ENCODE results near the gene GGA3. TPM values are rescaled to one million over a fixed set of nuclear protein-coding genes. Genes with fewer than 3 reads are reported as not detected.
"Not testable (repeated sequence)": the region's sequence is repeated elsewhere in the genome, so short reads cannot be mapped to it uniquely, and the experiment has no call there.

GGA3 gene
- total RNA-seq, 1 donor: 14.2 TPM

GRCh38 chr17:75288359-75288758 is 27.0 kb upstream of the GGA3 start:
- H3K4me3 ChIP-seq (ENCODE audit: low read depth, low read length): peak overlapping the region; percentile 88
- TF ChIP-seq CTCF (IDR thresholded peaks at IDR 0.05; ENCODE audit: insufficient read depth, low read depth, low read length): no peak
- no peak for DNase-seq (ENCODE audit: low read depth)

- no peak for DNase-seq (ENCODE audit: low read depth)
- H3K4me3 ChIP-seq (ENCODE audit: low read depth, low read length): no peak overlapping the region
- TF ChIP-seq CTCF (IDR thresholded peaks at IDR 0.05; ENCODE audit: insufficient read depth, low read depth, low read length): no peak
Measured at GRCh38 chr17:75287221-75287620, 25.8 kb upstream of the GGA3 start.

DNA sequence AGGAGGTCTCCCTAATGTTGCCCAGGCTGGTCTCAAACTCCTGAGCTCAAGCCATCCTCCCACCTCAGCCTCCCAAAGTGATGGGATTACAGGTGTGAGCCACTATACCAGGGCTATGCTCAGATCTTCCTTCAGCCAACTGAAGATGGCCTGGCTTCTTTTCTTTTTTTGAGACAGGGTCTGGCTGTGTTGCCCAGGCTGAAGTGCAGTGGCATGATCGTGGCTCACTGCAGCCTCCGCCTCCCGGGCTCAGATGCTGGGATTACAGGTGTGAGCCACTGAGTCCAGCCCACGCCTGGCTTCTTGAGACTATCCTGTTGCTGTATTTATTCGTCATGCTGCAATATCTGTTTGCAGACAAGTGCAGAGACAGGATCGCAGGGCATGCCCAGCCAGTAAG is 23.7 kb upstream of the GGA3 start:
- TF ChIP-seq CTCF (IDR thresholded peaks at IDR 0.05; ENCODE audit: insufficient read depth, low read depth, low read length): no peak
- no peak for DNase-seq (ENCODE audit: low read depth)
- no peak overlapping the region for H3K4me3 ChIP-seq (ENCODE audit: low read depth, low read length)

GRCh38 chr17:75280189-75280588 is 18.8 kb upstream of the GGA3 start:
- not testable (repeated sequence) for DNase-seq (ENCODE audit: low read depth); H3K4me3 ChIP-seq (ENCODE audit: low read depth, low read length)

DNA sequence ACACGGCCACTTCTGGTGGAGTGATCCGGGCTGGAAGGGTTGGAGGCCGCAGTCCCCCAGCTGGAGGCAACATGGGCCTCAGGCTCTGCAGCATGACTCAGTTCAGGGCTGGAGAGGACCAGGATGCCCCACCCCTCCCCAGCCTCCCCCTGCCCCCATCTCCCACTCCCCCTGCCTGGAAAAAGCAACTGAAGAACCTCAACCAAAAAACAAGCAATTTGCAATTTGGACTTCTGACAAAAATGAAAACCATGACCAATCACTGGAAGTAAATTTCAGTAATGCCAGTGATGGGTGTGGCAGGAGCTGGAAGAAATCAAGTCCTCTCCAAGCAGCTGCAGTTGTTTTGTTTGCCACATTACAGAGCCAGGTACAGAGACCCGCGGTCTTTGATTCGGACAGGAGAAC is 16.3 kb upstream of the GGA3 start:
- no peak overlapping the region for H3K4me3 ChIP-seq (ENCODE audit: low read depth, low read length)
- TF ChIP-seq CTCF (IDR thresholded peaks at IDR 0.05; ENCODE audit: insufficient read depth, low read depth, low read length): no peak
- peak; percentile 57 for DNase-seq (ENCODE audit: low read depth)

GRCh38 chr17:75273977-75274708 is 12.7 kb upstream of the GGA3 start:
- TF ChIP-seq CTCF (IDR thresholded peaks at IDR 0.05; ENCODE audit: insufficient read depth, low read depth, low read length): no peak
- DNase-seq (ENCODE audit: low read depth): peak; percentile 53

DNA sequence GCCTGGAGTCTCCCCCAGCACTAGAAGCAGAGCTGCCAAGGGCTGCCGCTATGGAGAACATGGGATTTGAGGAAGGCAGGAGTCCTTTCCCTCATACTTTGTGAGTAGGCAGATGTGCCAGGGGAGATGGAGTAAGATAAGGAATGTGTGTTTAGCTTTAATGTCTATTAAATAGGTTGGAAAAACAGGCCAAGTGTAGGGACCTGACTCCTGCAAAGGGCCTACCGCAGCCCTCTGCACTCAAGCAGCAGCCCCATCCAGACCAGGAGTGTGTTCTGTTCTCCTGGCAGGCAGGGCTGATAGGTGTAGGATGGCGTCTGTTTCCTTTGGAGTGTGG is 11.4 kb upstream of the GGA3 start:
- DNase-seq (ENCODE audit: low read depth): no peak
- no peak for TF ChIP-seq CTCF (IDR thresholded peaks at IDR 0.05; ENCODE audit: insufficient read depth, low read depth, low read length)
- H3K4me3 ChIP-seq (ENCODE audit: low read depth, low read length): no peak overlapping the region

More at GRCh38 chr17:75273977-75274708, 12.7 kb upstream of the GGA3 start:
- no peak overlapping the region for H3K4me3 ChIP-seq (ENCODE audit: low read depth, low read length)
